GM12801 (cell line): ENCODE data around the gene GBP4.

Experiments
- CTCF ChIP-seq: IDR thresholded peaks from one replicate; pipeline ENCODE4 v1.5.1; 2011; ENCODE audit warnings: control low read depth; ENCODE audit not compliant: insufficient read length; ENCODE audit errors: extremely low read depth

Gene GBP4

GRCh38 chr1:89176971-89177370 is 21.8 kb downstream of the GBP4 start:
- TF ChIP-seq CTCF = no peak

DNA sequence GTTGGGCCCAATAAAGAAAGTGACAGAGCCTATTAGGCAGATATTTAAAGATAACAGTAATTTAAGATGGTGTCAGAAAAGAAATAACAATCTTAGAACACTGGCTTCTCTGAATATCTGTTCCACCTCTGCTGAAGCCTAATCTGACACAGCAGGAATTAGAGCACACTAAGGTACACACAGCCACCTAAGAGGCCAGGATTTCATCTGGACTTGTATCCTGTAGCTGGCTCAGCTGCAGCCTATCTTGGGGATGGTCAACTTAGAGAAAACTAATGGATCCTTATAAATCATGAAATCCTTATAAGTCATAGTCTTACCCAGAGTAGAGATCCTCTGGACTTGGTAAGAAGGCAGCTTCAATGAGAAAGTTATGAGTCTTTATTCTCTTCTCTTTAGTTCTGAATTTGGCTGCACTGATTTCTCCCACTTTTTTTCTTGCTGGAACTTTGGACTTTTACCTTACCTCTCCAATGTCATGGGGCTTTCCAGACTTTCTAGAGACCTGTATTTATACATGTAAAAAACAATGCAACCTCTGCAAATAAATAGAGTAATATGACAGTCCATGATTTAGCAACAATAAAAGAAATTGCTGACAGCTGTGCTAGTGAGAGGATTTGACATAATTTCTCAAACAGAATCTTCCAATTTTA is 23.0 kb downstream of the GBP4 start, which contains the start of gene GBP7:
TSS of gene GBP7 (minus strand) at position 403 of the 656 bp plus-strand sequence. CDS start 4,068 bp downstream, outside the sequence.
- no peak for TF ChIP-seq CTCF

- TF ChIP-seq CTCF = no peak
Observed at GRCh38 chr1:89174491-89174890, 24.3 kb downstream of the GBP4 start.

- no peak for TF ChIP-seq CTCF
Observed at GRCh38 chr1:89172468-89173143, 26.1 kb downstream of the GBP4 start.

- no peak for TF ChIP-seq CTCF
Observed at GRCh38 chr1:89171067-89171438, 27.7 kb downstream of the GBP4 start.

DNA sequence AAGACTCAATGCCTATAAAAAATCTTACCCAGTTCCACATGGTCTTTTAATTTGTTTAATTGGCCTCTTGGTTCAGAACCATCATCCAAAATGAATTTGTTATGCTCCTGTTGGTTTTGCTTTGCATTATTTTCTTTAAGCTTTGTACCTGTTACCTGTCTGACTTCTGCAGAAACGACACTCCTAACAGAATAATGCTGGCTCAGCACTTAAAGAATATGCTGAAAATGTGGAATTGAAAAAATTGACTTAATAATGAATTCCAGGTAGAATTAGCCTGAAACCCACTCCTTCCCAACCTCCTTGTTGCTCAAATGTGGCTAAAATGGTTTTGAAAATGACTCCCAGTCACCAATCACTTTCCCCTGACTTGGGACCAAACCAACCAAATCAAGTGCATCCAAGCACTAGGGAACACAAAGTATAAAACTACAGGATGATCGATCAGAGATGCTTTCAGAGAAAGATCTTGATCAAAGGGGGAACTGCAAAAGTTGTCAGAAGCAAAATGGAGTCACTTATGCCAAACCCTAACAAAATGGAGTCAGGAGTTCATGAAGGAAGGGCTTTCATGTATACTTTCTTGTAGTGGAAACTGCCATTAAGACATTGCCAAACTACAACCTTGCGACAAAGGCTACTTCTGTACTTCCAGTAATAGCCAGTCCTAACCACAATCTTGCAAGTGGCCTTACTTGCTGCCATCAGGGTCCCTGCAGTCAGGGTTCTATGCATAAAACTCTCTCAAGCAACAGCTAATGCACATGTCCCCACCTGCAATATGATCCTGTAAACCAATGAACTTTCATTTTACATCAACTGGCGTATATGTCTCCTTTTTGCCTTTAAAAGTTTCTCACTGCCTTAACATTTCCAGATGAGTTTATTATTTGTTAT is 28.3 kb downstream of the GBP4 start:
- TF ChIP-seq CTCF = no peak

DNA sequence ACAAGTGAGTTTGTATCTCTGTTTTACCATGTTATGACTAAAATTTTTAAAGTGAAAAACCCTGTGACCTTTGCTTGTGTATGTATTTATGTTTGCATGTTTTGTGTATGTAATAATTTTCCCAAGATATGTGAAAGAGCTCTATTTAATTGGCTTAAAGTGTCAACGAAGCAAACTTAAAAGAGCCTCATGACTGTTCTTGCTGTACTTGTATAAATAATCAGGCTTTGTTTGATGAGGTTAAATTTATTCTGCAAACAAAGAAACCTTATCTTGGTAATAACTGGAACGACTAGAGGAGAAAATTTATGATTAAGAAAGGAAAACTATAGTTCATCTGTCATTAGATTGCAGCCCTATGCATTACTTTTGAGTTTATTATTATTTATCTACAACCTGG is 29.6 kb downstream of the GBP4 start:
- TF ChIP-seq CTCF = no peak
